Measurements from ENCODE around the gene ETV7.
"Not testable (repeated sequence)": the region's sequence is repeated elsewhere in the genome, so short reads cannot be mapped to it uniquely, and the experiment has no call there.

Gene ETV7

DNA sequence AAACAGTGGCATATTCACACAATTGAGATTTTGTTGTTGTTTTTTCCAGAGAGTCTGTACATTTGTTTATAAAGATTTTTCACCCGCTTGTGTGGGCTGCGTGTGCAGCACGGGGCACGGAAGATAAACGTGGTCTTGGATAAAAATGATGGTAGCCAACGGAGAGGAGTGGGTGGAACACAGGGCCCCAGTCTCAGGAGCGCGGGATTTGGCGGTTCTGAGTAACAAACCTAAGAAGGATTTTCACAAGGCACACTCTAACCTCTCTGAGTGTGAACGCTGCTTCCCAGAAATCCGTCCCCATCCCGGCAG lies 47.2 kb downstream of the ETV7 start:
- DNase-seq (ENCODE audit: low read depth) = no peak

DNA sequence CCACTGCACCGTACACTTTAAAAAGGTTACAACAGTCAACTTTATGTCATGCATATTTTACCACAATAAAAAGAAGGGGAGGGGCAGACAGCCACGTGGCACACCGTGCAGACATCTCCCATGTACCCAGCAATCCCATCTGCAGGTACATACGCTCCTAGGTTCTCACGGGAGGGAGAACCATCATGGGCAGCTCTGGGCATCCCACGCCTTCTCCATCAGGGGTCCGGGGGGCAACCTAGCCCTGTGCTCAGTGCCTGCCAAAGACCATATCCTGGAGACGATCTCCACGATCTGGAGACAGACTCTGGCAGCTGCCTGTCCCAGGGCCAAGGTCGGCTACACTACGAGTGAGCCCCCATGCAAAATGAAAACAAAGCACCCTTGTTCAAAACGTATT lies 48.3 kb downstream of the ETV7 start:
- no peak for DNase-seq (ENCODE audit: low read depth)

DNA sequence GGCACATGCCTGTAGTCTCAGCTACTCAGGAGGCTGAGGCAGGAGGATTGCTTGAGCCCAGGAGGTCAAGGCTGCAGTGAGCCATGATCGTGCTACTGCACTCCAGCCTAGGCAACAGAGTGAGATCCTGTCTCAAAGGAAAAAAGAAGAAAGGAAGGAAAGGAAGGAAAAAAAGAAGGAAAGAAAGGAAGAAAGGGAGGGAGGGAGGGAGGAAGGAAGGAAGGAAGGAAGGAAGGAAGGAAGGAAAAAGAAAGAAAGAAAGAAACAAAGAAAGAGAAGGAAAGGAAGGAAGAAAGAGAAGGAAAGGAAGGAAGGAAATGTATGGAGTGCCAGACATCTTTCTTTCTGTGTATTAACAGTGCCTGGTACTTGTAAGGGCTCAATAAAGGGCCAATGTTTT lies 49.2 kb downstream of the ETV7 start:
- not testable (repeated sequence) for DNase-seq (ENCODE audit: low read depth)

DNA sequence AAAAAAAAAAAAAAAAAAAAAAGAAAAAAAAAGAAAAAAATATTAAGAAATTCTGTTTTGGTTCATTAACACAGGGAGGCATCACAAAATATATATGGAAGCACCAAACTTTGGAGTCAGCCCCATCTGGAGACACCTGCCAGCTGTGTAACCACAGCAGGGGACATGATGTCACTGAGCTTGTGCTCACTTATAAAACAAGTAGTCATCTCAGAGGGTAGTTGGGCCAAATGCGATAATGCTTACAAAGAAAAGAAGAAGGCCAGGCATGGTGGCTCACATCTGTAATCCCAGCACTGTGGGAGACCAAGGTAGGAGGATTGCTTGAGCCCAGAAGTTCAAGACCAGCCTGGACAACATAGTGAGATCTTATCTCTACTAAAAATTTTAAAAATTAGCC lies 49.7 kb downstream of the ETV7 start:
- no peak for DNase-seq (ENCODE audit: low read depth)

GRCh38 chr6:36336779-36337241 lies 50.7 kb downstream of the ETV7 start, which contains the start of gene BNIP5:
Gene BNIP5 (minus strand): TSS chr6:36336888. CDS start chr6:36330690, 6,198 bp downstream.
- no peak for DNase-seq (ENCODE audit: low read depth)

DNA sequence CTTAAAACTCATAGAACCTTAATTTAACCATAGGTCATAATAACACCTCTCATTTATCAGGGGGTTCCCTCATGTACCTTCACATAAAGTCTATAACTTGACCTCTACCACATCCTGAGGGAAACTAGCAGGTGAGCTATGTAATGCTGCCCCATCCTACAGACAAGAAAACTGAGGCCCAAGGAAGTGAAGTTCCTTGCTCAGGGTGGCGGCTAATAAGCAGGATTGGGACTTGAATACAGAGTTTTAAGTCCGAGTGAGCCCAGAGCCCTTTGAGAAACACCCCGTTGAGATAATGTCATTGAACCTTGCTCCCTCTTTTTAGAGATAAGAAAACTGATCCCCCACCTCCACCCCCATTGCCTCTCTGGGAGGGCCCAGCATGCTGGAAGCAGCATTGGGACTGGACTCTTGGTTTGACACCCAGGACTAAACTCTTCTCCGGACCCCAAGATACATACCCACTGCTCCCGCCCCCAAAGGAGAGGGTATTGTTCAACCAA lies 51.2 kb downstream of the ETV7 start:
- DNase-seq (ENCODE audit: low read depth) = no peak

DNA sequence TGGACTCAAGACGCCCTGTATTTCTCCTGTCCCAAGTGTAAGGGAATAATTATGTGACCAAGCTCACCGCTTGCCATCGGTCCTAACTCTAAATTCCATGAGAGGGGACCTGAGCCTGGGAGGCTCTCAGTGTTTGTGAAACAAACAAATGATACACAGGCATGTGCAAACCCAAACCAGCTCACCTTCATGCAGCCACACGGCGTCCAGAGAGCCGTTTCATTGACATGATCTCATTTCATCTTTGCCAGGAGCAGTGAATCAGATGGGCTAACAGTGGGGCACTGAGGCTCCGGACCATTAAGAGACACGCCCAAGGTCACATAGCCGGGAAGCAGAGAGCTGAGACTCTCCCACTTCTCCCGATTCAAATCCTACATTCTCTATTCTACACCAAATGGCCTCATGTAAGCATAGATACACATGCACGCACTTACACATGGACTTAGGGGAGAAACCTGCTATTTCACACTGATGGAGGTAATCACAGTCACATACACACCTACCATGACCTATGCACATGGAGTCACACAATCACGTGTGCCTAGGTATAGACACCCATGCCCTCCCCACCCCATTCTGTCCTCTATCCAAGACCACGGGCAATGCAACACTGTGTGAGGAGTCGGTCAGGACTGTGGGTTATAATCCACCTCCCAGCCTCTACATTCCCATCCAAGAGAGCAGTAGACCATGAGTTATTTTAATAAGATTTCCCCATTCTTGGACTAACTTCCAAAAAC lies 51.8 kb downstream of the ETV7 start:
- no peak for DNase-seq (ENCODE audit: low read depth)

DNA sequence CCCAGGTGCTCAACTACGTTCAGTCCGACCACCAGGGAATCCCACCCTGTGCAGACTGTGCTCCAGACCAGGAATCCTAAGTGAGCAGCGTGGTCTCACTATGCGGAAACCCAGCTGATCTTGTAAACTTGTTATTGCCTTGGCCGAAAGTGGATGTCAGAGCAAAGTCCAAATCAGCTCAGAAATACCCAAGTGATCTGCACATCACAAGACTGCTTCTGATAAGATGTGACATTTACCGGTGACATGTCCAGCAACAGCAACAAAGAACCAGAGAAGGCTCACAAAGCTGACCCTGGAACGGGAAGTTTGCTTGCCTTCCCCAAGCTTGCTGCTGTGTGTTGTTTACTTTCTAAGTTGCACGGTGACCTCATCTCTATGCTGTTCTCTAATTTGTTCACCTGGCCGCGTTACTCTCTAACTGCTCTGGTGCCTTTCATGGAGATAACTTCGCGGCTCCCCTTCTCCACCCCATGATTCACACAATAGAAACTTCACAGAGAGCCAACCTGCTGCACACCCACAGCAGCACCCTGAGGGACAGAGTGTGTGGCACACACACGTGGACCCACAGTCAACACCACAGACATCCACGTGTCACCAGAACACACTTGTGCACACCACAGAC lies 52.5 kb downstream of the ETV7 start:
- DNase-seq (ENCODE audit: low read depth) = no peak

DNA sequence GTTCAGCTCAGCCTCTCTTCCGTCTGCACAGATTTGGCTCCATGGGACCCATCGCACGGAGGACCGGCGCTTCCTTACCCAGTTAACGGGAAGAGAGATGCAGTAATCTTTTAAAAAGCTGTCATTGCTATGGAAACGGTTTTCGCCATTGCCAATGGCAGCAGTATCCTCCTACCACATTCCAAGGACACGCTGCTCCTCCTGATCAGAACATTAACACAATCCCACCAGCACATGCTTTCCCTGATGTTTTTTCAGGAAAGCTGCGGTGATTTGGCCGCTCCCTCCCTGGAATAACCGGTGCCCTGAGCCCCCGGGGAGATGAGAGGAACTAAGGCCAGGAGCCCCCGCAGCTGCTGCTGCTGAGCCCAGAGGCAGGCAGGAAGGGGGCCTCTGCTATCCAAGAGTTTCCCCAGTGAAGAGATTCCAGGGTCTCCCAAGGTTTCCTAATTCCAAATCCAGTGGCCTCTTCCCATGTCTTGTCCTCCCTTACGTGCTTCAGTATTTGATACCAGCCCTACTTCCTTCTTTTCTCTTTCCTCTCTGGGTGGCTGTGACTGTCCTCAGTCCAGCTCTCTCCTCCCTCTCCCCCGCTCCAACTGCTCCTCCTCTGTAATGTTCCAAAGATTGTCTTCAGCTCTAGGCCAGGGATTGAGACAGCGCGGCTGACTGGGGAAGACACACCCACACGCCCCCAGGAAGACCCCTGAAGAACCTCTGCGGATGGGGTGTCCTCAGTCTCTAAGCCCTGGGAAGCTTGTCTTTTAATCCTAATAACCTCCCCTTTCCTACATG lies 53.3 kb downstream of the ETV7 start:
- DNase-seq (ENCODE audit: low read depth) = no peak

DNA sequence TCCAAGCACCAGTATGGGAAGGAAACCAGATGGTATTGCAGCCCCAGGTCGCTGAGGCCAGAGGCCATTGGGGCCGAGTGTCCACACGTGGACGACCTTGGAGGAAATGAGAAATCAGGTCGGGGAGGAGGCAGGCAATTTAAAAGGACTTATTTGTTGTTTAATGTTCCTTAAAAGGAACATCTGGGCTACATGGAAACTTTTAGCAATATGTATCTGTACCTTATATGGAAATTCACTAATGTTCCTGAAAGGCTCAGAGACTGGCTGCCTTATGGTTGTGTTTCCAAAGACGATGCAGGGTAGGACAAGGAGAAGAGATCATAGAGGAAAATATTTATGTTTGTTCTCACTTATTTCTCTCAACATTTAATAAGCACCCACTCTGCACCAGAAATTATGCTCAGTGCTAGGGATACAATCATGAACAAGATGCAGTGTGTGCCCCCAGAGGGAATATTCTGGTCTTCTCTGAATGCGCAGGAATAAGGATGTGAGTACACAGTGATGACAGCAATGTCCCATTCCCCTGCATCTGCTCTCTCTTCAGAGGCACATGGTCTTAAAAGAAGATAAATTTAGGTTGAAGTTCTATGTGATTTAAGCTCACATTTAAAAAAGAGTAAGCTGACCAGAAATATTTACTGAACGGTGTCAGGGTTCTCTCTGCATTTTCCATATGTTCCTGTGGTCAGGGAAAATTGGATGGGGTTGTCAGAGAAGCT lies 54.1 kb downstream of the ETV7 start:
- no peak for DNase-seq (ENCODE audit: low read depth)

DNA sequence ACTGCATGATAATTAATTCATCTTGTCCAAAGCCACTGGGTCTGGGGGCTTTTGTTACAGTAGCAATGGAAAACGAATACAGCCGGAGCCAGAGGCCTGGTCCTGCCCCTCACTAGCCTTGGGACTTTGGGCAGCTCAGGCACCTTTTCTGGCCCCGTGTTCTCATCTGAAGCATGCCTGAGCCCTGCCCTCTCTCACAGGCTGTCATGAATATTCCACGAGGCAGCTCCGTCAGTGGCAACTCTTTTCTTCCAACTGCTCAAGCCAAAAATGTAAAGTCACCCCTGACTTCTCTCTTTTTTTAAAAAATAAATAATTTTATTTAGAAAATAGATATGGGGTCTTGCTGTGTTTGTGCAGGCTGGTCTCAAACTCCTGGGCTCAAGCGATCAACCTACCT lies 56.1 kb downstream of the ETV7 start:
- DNase-seq (ENCODE audit: low read depth) = no peak

- DNase-seq (ENCODE audit: low read depth) = no peak
These were observed 57.1 kb downstream of the ETV7 start for GRCh38 chr6:36330366-36330765.

- no peak for DNase-seq (ENCODE audit: low read depth)
These were observed 57.6 kb downstream of the ETV7 start for GRCh38 chr6:36329798-36330291.

GRCh38 chr6:36328600-36328999 lies 58.9 kb downstream of the ETV7 start:
- DNase-seq (ENCODE audit: low read depth) = no peak

DNA sequence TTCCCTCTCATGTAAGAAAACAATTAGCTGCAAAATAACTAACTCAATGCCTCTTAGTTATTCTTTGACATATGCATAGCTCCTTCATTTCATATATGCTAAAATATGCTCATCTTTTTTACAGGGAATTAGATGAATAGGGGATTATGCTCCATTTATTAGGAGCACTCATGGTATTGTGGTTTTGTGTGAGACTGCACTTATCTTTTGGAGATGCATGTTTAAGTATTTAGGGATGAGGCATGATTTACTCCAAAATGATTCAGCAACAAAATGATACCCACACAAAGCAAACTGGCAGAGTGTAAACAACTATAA lies 59.6 kb downstream of the ETV7 start:
- no peak for DNase-seq (ENCODE audit: low read depth)

DNA sequence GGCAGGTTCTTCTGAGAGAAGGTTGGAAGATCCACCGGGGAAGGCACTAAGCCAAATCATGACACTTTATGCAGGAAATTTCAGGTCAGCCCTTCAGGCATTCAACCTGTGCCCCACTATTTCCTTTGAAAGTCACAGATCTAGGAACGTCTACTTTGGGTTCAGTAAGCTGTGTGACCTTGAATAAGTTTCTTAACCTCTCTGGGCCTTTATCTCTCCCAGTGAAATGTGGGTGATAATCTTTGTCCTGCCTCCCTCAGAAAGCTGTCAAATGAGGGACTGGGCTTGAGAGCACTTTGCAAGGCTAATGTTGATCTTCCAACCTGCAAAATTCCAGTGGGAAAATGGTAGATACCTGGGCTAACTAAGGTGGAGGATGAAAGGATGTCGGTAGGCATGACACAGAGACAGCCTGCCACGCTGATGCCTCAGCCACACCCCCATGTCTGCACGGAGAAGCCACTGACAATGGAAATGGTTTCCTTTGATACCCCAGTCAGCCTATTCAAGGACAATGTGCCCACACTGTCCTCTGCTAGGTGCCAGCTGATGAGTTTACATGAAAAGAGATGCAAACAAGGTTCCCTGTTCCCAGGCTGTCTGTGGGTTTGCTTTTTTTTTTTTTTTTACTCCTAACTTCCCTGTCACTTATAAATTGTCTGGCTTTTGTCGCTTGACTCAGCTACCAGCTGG lies 60.1 kb downstream of the ETV7 start:
- DNase-seq (ENCODE audit: low read depth) = no peak

DNA sequence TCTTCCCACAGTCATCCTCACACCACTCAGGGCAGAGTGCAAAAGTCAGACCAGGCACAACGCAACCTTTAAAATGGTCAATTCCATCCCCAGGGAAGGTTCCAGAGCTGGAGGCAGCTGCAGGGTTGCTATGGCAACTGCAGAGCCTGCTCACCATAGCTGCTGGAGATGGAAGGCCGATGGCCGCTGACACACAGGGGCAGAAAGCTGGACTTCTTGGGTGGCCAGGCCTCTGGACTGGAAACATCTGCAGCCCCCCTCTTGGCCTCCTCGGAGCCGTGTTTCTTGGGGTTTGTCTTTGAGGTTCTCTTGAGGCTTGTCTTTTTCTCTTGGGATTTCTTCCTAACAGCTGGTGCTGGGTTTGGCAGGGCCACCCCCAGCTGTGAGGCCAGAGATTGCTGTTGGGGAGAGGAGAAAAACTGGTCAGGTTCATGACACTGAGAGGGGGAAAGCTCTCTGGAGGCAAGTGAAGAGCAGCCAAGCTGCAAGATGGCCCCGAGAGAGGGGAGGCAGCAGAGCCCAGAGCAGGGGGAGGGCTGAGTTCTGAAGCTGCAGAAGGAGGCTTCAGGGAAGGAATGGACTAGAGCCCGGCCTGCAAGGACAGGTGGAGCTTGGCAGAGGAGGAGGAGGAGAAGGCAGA lies 61.0 kb downstream of the ETV7 start:
- no peak for DNase-seq (ENCODE audit: low read depth)

GRCh38 chr6:36324715-36325114 lies 62.8 kb downstream of the ETV7 start:
- no peak for DNase-seq (ENCODE audit: low read depth)

DNA sequence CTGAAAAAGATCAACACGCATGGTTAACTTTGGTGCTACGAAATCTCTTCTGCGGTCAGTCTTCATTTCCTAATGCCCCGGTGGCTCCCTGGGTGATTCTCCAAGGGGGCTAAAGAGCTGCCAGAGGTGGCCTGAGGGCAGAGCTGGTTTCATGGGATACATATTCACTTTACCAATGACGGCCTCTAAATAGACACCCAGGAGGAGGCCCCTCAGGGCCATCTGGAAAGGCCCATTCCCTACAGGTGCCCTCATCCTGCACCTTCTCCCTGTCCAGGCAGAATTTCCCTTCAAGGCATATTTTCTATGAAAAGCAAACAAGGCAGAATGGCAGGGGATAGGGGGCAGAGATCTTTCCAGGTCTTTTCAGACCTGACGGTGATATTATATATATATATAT lies 63.3 kb downstream of the ETV7 start:
- no peak for DNase-seq (ENCODE audit: low read depth)

DNA sequence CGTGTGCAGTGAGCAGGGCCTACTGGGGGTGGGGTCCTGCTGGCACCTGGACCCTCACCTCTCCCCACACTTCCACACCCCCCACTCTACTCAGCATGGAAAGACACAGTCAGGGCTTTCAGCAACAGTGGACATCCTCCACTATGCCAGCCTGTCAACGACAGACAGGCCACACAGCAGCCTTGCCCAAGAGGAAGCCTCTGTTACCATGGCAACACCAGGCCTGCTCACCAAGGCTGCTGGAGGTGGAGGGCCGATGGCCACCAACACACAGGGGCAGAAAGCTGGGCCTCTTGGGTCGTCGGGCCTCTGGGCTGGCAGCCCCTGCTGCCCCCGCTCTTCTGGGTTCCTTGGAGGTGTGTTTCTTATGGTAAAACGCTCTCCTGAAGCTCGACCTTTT lies 64.4 kb downstream of the ETV7 start:
- no peak for DNase-seq (ENCODE audit: low read depth)

DNA sequence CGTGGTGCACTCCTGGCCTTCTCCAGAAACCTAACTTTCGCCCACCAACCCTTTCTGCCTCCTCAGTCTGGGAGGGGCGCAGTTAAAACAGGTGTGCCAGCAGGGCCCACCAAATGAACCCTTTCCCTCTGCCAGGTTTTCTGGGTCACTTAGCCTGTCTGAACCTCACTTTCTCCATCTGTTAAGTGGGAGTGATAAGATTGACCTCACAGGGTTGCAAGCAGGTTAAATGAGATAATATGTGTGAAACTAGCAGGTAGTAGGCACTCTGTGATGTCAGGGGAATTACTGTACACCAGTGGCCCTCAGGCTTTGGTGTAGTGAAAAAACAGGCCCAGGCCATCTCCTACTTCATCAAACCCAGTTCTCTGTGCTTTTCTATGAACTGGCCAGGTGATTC lies 64.9 kb downstream of the ETV7 start:
- no peak for DNase-seq (ENCODE audit: low read depth)
